IMR-90 (cell line): ENCODE results near the gene GTPBP3. TPM values are rescaled to one million over a fixed set of nuclear protein-coding genes. Genes with fewer than 3 reads are reported as not detected.

Experiments used
- ATAC-seq: fragments of 200-7000 bp; cut with Tn5 transposase; 2 replicates; pipeline ENCODE4 v1.9.1; 2020; ENCODE audit warnings: low read depth, mild to moderate bottlenecking, moderate library complexity
- BruUV-seq: library from RNA; stranded (reverse); fragments of 400-500 nt; replicated peaks from 2 replicates; lab custom pipeline; 2021; lab: Mats Ljungman, UMichigan
- CTCF ChIA-PET: fragments of 300-600 bp; formaldehyde crosslinking; extraction: SDS; loops from one replicate; lab custom pipeline; 2021; ENCODE audit warnings: antibody characterized with exemption; lab: Yijun Ruan, JAX
- POLR2A ChIA-PET: fragments of 300-600 bp; sonication (Branson Sonifier 250); formaldehyde crosslinking; loops from one replicate; lab custom pipeline; 2022; ENCODE audit warnings: antibody characterized with exemption; ENCODE audit not compliant: unreplicated experiment; lab: Charles Lee
- DNase-seq: peaks from one replicate; pipeline ENCODE4 v3.0.0; 2013
- H2AFZ ChIP-seq: replicated peaks from 2 replicates; pipeline ENCODE3; 2013; ENCODE audit warnings: low read length, mild to moderate bottlenecking; ENCODE audit not compliant: poor library complexity
- H2AK5ac ChIP-seq: 2 replicates; pipeline ENCODE4 v1.6.1; 2013; ENCODE audit warnings: low read depth, low read length, inconsistent platforms
- H2AK9ac ChIP-seq: replicated peaks from 2 replicates; pipeline ENCODE3; 2013; ENCODE audit warnings: mild to moderate bottlenecking, low read depth, low read length, moderate library complexity; ENCODE audit not compliant: poor library complexity
- H2BK120ac ChIP-seq: 2 replicates; pipeline ENCODE4 v1.6.1; 2013; ENCODE audit warnings: low read depth, low read length, inconsistent platforms
- H2BK15ac ChIP-seq: 3 replicates; pipeline ENCODE4 v1.6.1; 2013; ENCODE audit warnings: low read depth, low read length, inconsistent platforms
- H2BK20ac ChIP-seq: 2 replicates; pipeline ENCODE4 v1.6.1; 2013; ENCODE audit warnings: low read depth, mild to moderate bottlenecking, inconsistent platforms, low read length, moderate library complexity
- H2BK5ac ChIP-seq: 2 replicates; pipeline ENCODE4 v1.6.1; 2013; ENCODE audit warnings: mild to moderate bottlenecking, low read depth, low read length, inconsistent platforms; ENCODE audit not compliant: poor library complexity, severe bottlenecking
- H3K14ac ChIP-seq: replicated peaks from 2 replicates; pipeline ENCODE4 v1.6.1; 2013; ENCODE audit warnings: low read depth, low read length, inconsistent platforms
- H3K18ac ChIP-seq: 2 replicates; pipeline ENCODE4 v1.6.1; 2013; ENCODE audit warnings: low read depth, low read length, control low read depth
- H3K23ac ChIP-seq: 2 replicates; pipeline ENCODE4 v1.6.1; 2013; ENCODE audit warnings: low read depth, low read length, inconsistent platforms
- H3K27ac ChIP-seq: 2 replicates; pipeline ENCODE4 v1.5.1; 2013; ENCODE audit warnings: mild to moderate bottlenecking, control low read depth, low read length; ENCODE audit not compliant: insufficient read depth
- H3K27me3 ChIP-seq: 2 replicates; pipeline ENCODE4 v1.6.1; 2013; ENCODE audit warnings: low read length; ENCODE audit not compliant: control insufficient read depth, insufficient read depth
- H3K36me3 ChIP-seq: 2 replicates; pipeline ENCODE4 v1.6.1; 2013; ENCODE audit warnings: low read length, mixed read lengths; ENCODE audit not compliant: control insufficient read depth, insufficient read depth
- H3K4ac ChIP-seq: 2 replicates; pipeline ENCODE4 v1.6.1; 2013; ENCODE audit warnings: low read depth, low read length, inconsistent platforms
- H3K4me1 ChIP-seq: 2 replicates; pipeline ENCODE4 v1.6.1; 2013; ENCODE audit warnings: low read length, mixed read lengths; ENCODE audit not compliant: control insufficient read depth, insufficient read depth
- H3K4me2 ChIP-seq: 2 replicates; pipeline ENCODE4 v1.6.1; 2013; ENCODE audit warnings: low read depth, mild to moderate bottlenecking, control low read depth, low read length, moderate library complexity
- H3K4me3 ChIP-seq: 2 replicates; pipeline ENCODE4 v1.5.1; 2013; ENCODE audit warnings: low read depth, mild to moderate bottlenecking, control low read depth, low read length, moderate library complexity; ENCODE audit not compliant: insufficient read depth
- H3K56ac ChIP-seq: 2 replicates; pipeline ENCODE4 v1.6.1; 2013; ENCODE audit warnings: low read length, inconsistent platforms; ENCODE audit not compliant: insufficient read depth; ENCODE audit errors: extremely low read depth
- H3K79me1 ChIP-seq, 2 experiments: 2 replicates each; pipeline ENCODE4 v1.6.1; 2013; ENCODE audit warnings: low read length in 2 of 2, inconsistent platforms in 1 of 2, low read depth in 1 of 2
- H3K9ac ChIP-seq: 2 replicates; pipeline ENCODE4 v1.6.1; 2013; ENCODE audit warnings: low read depth, low read length, control low read depth
- H3K9me1 ChIP-seq: 2 replicates; pipeline ENCODE4 v1.6.1; 2013; ENCODE audit warnings: low read length, inconsistent platforms; ENCODE audit not compliant: insufficient read depth
- H3K9me3 ChIP-seq: 2 replicates; pipeline ENCODE4 v1.6.1; 2013; ENCODE audit warnings: low read length; ENCODE audit not compliant: control insufficient read depth, insufficient read depth
- H4K20me1 ChIP-seq: 2 replicates; pipeline ENCODE4 v1.6.1; 2013; ENCODE audit warnings: low read length, inconsistent platforms; ENCODE audit not compliant: insufficient read depth
- H4K5ac ChIP-seq: 2 replicates; pipeline ENCODE4 v1.6.1; 2013; ENCODE audit warnings: mild to moderate bottlenecking, low read depth, low read length, control low read depth
- H4K8ac ChIP-seq, 2 experiments: 2 replicates each; pipeline ENCODE4 v1.6.1; 2013; ENCODE audit warnings: low read depth in 2 of 2, low read length in 2 of 2, control low read depth in 1 of 2, inconsistent platforms in 1 of 2
- H4K91ac ChIP-seq: 2 replicates; pipeline ENCODE4 v1.6.1; 2013; ENCODE audit warnings: low read depth, low read length, inconsistent platforms; ENCODE audit not compliant: insufficient read depth
- CHD1 ChIP-seq: IDR thresholded peaks from 2 replicates; pipeline ENCODE4 v1.6.1; 2012; ENCODE audit warnings: low read depth, low read length, improper control_type of control experiment
- ELK1 ChIP-seq: fragments of 150-350 bp; IDR thresholded peaks from 2 replicates; pipeline ENCODE4 v1.6.1; 2016; ENCODE audit warnings: low read depth, mild to moderate bottlenecking, low read length, moderate library complexity, borderline replicate concordance
- FOS ChIP-seq: fragments of 150-350 bp; IDR thresholded peaks from 2 replicates; pipeline ENCODE4 v1.6.1; 2016; ENCODE audit warnings: low read depth, low read length
- MAFK ChIP-seq: IDR thresholded peaks from 2 replicates; pipeline ENCODE4 v1.6.1; 2012; ENCODE audit warnings: low read depth, low read length, improper control_type of control experiment
- NFE2L2 ChIP-seq: fragments of 150-350 bp; IDR thresholded peaks from 2 replicates; pipeline ENCODE4 v1.6.1; 2016; ENCODE audit warnings: low read depth, mild to moderate bottlenecking, low read length
- RCOR1 ChIP-seq: IDR thresholded peaks from 2 replicates; pipeline ENCODE4 v1.6.1; 2012; ENCODE audit warnings: mild to moderate bottlenecking, low read length, improper control_type of control experiment; ENCODE audit not compliant: insufficient replicate concordance
- WGBS, 2 experiments: methylation state at CpG; one replicate each; pipeline versions ENCODE4 v1.1.5 to v1.1.7; 2013; ENCODE audit warnings: missing lambda C conversion rate in 2 of 2; ENCODE audit not compliant: insufficient read length in 1 of 2; ENCODE audit errors: extremely low coverage in 2 of 2; 5-methylcytosine and 5-hydroxymethylcytosine counted together
- dilution Hi-C: fragments of 300-500 bp; cut with HindIII; formaldehyde crosslinking; loops from one replicate; pipeline ENCODE4 v1.14.3; 2018; ENCODE audit warnings: low sequenced_read_pairs; ENCODE audit not compliant: unreplicated experiment
- in situ Hi-C: fragments of 300-500 bp; cut with MboI; formaldehyde crosslinking; loops from 3 replicates; pipeline ENCODE4 v1.14.3; 2019; ENCODE audit warnings: low sequenced_read_pairs, inconsistent platforms, mixed read lengths
- intact Hi-C: fragments of 100-400 bp; cut with micrococcal nuclease; formaldehyde crosslinking; loops from 2 replicates; pipeline ENCODE4 v1.10.0; 2022
- polyA plus RNA-seq, 3 experiments: library from polyadenylated mRNA; depleted of rRNA; stranded (reverse); fragments of >200 nt; gene quantifications; 2 replicates each; pipeline ENCODE4 v1.2.3, GENCODE V29; 2012; ENCODE audit warnings: low replicate concordance in 1 of 3
- total RNA-seq: library from RNA; depleted of rRNA; stranded (reverse); fragments of >200 nt; gene quantifications from 2 replicates; pipeline ENCODE4 v1.2.3, GENCODE V29; 2012

Gene GTPBP3
- total and polyA plus RNA-seq, 2 of the 4 experiments (the other 2 are of a cell fraction), result 4.3 to 15.1 TPM

GRCh38 chr19:17323300-17323963 lies 13.9 kb upstream of the GTPBP3 start:
- ATAC-seq, result no peak
- peaks cover 44% of the 10 kb centered on the region for H3K36me3 ChIP-seq
- no peak for DNase-seq
- H3K9me1 ChIP-seq, result no peaks in the 10 kb centered on the region
- no peak for TF ChIP-seq NFE2L2
- TF ChIP-seq RCOR1, result no peak
- TF ChIP-seq MAFK, result no peak
- no peak for TF ChIP-seq CHD1
- TF ChIP-seq ELK1, result no peak
- TF ChIP-seq FOS, result no peak
- no TSS peak for BruUV-seq
- H3K18ac ChIP-seq, result no peak overlapping the region
- no peak overlapping the region for H4K8ac ChIP-seq
- no peak overlapping the region for H3K23ac ChIP-seq
- dilution Hi-C loops, result no loop called here
- no peak overlapping the region for H2BK20ac ChIP-seq
- no peaks in the 10 kb centered on the region for H3K9me3 ChIP-seq
- POLR2A ChIA-PET, result no interaction called here
- no peak overlapping the region for H2BK15ac ChIP-seq
- no peak overlapping the region for H2BK5ac ChIP-seq
- H2AK5ac ChIP-seq, result no peak overlapping the region
- H3K4me3 ChIP-seq, result no peak overlapping the region
- no peak overlapping the region for H3K14ac ChIP-seq
- intact Hi-C loops, result no loop called here
- no peaks in the 10 kb centered on the region for H3K27me3 ChIP-seq
- peaks cover 8% of the 10 kb centered on the region; the same call in 1 of the 2 replicates for H4K20me1 ChIP-seq
- no peak overlapping the region for H3K27ac ChIP-seq
- no peak overlapping the region for H2BK120ac ChIP-seq
- CTCF ChIA-PET, result no interaction called here
- H3K79me1 ChIP-seq, result peaks cover 0 to 5% of the 10 kb centered on the region in 2 experiments; a peak in 1 of 4 replicates
- H4K5ac ChIP-seq, result no peak overlapping the region
- in situ Hi-C loops, result no loop called here
- WGBS, 2 experiments, result 32% methylated on average over 11 of the region's 56 CpGs; no CpG with 5 or more reads in 1 of the 2 experiments
- no peak overlapping the region for H4K91ac ChIP-seq
- H3K56ac ChIP-seq, result no peak overlapping the region
- no peak overlapping the region for H3K4me2 ChIP-seq
- no peak overlapping the region for H3K9ac ChIP-seq
- no peaks in the 10 kb centered on the region for H3K4me1 ChIP-seq
- no peak overlapping the region for H3K4ac ChIP-seq
- no peak overlapping the region for H2AFZ ChIP-seq
- H2AK9ac ChIP-seq, result no peak overlapping the region
